AG04449 (cell line): ENCODE results near the gene ZNF580.

Source experiments
- CTCF ChIA-PET: fragments of 350-600 bp; formaldehyde crosslinking; extraction: SDS; loops from one replicate; lab custom pipeline; 2021; ENCODE audit warnings: antibody characterized with exemption; lab: Yijun Ruan, JAX
- POLR2A ChIA-PET: fragments of 400-600, 350-600 bp; formaldehyde crosslinking; extraction: SDS; loops from one replicate; lab custom pipeline; 2020; ENCODE audit warnings: antibody characterized with exemption, inconsistent platforms; lab: Yijun Ruan, JAX
- DNase-seq: peaks from one replicate; pipeline ENCODE4 v3.0.0-alpha.2; 2010; ENCODE audit warnings: low read depth, low spot score
- H3K4me3 ChIP-seq: 2 replicates; pipeline ENCODE4 v1.5.1; 2011; ENCODE audit warnings: low read depth, mild to moderate bottlenecking, control low read depth, low read length
- TF ChIP-seq, protein P1 (sequence below): IDR thresholded peaks from one replicate; pipeline ENCODE4 v1.5.1; 2011; ENCODE audit warnings: mild to moderate bottlenecking, moderate library complexity, low read length, control low read depth, inconsistent platforms; ENCODE audit not compliant: insufficient read depth; ENCODE audit errors: missing control alignments

The ZNF580 gene

DNA sequence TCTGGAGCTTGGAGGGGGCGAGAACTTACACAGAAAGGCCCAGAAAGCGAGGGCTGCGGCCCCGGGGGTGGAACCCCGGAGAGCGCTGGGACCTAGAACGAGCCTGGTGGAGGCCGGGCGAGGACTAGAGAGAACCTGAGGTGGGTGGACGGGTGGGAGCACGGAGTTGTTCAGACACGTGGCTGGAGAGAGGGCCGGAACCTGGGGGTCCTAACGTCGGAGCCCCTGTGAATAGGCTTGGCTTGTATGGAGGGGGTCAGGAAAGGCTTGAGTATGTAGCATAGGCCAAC is 3.0 kb downstream of the ZNF580 start:
- no peak for DNase-seq
- CTCF ChIA-PET, result interaction anchor here (2.2 kb wide), 2 partner anchors 9 to 11 kb away, joined by 16 read pairs; no protein-coding TSS in a partner anchor

DNA sequence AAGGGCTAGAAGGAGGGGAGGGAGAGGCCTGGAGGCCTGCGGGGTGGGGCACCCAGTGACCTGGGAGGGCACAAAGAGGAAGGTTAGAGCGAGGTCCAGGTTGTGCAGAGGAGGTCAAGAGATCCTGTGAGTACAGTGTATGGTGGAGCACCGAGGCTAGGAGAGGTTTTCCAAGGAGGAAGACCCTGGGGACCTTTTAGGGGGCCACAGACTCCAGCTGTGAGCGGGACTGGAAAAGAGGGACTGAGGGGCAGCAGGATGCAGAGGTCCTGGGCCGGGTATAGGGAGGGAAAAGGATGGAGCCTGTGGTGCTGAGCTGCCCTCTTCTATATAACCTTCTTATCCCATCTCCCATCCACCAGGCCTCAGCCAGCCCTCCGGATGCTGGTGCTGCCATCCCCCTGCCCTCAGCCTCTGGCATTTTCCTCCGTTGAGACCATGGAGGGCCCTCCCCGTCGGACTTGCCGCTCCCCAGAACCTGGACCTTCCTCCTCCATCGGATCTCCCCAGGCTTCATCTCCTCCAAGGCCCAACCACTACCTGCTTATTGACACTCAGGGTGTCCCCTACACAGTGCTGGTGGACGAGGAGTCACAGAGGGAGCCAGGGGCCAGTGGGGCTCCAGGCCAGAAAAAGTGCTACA is 3.5 kb downstream of the ZNF580 start:
- peak overlapping the region; percentile 74 for H3K4me3 ChIP-seq
- CTCF ChIA-PET, result interaction anchor here (1.4 to 3.7 kb wide), 3 partner anchors 8 to 9 kb away, joined by 4 to 16 read pairs (median 11); no protein-coding TSS in a partner anchor
- no peak for DNase-seq
- POLR2A ChIA-PET, result interaction anchor here (2.5 kb wide), 1 partner anchor 10 kb away, joined by 11 read pairs; the partner anchor contains the start of gene U2AF2
- TF ChIP-seq, protein P1, sequence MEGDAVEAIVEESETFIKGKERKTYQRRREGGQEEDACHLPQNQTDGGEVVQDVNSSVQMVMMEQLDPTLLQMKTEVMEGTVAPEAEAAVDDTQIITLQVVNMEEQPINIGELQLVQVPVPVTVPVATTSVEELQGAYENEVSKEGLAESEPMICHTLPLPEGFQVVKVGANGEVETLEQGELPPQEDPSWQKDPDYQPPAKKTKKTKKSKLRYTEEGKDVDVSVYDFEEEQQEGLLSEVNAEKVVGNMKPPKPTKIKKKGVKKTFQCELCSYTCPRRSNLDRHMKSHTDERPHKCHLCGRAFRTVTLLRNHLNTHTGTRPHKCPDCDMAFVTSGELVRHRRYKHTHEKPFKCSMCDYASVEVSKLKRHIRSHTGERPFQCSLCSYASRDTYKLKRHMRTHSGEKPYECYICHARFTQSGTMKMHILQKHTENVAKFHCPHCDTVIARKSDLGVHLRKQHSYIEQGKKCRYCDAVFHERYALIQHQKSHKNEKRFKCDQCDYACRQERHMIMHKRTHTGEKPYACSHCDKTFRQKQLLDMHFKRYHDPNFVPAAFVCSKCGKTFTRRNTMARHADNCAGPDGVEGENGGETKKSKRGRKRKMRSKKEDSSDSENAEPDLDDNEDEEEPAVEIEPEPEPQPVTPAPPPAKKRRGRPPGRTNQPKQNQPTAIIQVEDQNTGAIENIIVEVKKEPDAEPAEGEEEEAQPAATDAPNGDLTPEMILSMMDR, result no peak

More for the DNA sequence above, 3.0 kb downstream of the ZNF580 start:
- TF ChIP-seq, protein P1, result no peak
- peak overlapping the region; percentile 74 for H3K4me3 ChIP-seq
- POLR2A ChIA-PET, result interaction anchor here (1.9 to 2.5 kb wide), 2 partner anchors 11 kb away, joined by 8 to 11 read pairs; partner anchors contain the start of gene U2AF2

DNA sequence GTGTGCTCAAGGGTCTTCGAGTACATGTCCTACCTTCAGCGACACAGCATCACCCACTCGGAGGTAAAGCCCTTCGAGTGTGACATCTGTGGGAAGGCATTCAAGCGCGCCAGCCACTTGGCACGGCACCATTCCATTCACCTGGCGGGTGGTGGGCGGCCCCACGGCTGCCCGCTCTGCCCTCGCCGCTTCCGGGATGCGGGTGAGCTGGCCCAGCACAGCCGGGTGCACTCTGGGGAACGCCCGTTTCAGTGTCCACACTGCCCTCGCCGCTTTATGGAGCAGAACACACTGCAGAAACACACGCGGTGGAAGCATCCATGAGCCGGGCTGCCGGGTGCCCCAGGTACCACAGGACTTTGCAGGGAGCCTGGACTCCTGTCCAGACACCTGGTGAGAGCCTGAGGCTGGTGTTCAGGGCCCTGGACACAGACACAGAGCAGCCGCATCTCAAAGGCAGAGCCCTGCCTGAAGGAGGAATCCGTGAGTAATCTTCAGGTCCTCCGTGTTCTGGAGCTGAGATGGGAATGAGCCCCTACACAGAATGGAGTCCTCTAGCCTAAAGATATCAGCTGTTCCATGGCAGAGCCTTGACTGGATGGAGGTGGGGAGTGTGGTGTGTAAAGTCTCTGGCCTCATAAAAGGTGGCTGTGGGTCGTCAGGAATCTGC is 4.2 kb downstream of the ZNF580 start:
- no peak for DNase-seq
- TF ChIP-seq, protein P1, result no peak
- CTCF ChIA-PET, result interaction anchor here (1.4 to 5.7 kb wide), 4 partner anchors 8 to 12 kb away, joined by 4 to 51 read pairs (median 9); partner anchors contain the start of gene U2AF2
- POLR2A ChIA-PET, result no interaction called here
- peak overlapping the region; percentile 74 for H3K4me3 ChIP-seq

DNA sequence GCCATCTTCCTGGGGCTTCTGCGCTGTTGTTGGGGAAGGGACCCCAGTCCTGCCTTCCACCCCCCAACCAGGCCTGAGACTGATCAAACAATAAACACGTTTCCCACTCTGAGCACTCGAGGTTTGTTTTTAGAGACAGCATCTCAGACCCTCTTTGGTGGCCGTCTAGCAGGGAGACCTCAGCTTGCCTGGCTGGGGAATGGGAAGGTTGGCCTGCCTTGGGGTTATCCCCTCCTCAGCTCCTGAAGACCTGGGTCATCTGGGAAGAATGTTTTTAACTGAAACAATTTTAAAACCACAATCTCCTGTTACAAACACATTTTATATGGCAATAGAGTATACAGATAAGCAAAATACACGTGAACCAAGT is 4.7 kb downstream of the ZNF580 start:
- ChIA-PET CTCF (interaction anchor here (1.4 to 5.7 kb wide), 5 partner anchors 8 to 26 kb away, joined by 4 to 51 read pairs (median 9); partner anchors contain the start of gene U2AF2), POLR2A (no interaction called here)
- DNase-seq, result no peak
- H3K4me3 ChIP-seq, result no peak overlapping the region
- TF ChIP-seq, protein P1, result no peak

DNA sequence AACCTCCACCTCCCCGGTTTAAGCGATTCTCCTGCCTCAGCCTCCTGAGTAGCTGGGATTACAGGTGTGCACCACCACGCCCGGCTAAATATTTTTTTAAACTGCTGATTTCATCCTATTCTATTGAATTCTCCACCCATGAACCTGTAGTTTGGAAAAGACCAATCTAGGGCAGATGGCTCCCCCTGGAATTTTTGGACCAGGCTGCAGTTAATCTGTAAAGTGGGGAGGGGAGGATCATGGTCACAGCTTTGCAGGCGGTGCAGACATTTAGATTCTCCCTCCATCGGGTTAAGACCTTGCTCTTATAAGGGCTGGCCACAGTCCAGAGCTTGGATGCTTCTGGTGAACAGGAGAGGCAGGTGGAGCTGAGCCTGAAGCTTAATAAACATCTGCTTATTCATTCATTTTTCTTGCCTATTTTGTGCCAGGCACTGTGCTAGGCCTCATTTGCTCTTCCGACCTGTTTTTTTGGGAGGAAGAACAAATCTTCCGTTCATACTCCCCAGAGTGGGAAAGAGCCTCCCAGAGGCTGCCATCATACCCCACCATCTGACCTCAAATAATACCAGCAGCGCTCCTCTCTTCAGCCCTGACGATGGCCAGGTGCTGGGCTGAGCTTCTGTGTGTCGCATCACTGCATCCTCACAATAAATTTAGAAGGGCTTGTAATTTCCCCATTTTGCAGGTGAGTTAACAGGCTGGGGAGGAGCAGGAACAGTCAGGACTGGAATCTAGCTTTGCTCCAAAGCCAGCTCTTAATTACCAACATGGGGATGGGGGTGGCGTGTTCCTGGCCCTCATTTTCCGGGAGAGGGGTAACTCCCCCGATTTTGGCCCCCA is 6.3 kb downstream of the ZNF580 start:
- peak overlapping the region; percentile 84 for H3K4me3 ChIP-seq
- TF ChIP-seq, protein P1, result no peak
- no peak for DNase-seq
- POLR2A ChIA-PET, result interaction anchor here (0.5 to 1.0 kb wide), 3 partner anchors 9 to 23 kb away, joined by 3 read pairs; partner anchors contain the start of gene ZNF784
- CTCF ChIA-PET, result interaction anchor here (1.1 to 5.7 kb wide), 5 partner anchors 11 to 179 kb away, joined by 3 to 51 read pairs (median 9); no protein-coding TSS in a partner anchor
